K562 (cell line): ENCODE measurements around the gene WDR46. TPM values are rescaled to one million over a fixed set of nuclear protein-coding genes. Genes with fewer than 3 reads are reported as not detected.
A peak's percentile ranks its signal among the peaks of the same experiment; 100 is the strongest.

Experiments
- CBX2 ChIP-seq: fragments of 200-600 bp; sonication (generic); IDR thresholded peaks from one replicate; pipeline ENCODE4 v1.6.1; 2012; ENCODE audit warnings: mild to moderate bottlenecking, low read length, inconsistent platforms; ENCODE audit not compliant: insufficient read depth, poor library complexity, severe bottlenecking
- ETV6 ChIP-seq, 3 experiments: fragments of 150-350 bp in 1 of 3; sonication (generic) in 1 of 3; formaldehyde crosslinking in 1 of 3; IDR thresholded peaks; 2 replicates each; pipeline versions ENCODE4 v1.6.1 to v1.8.0; 2014 to 2022; ENCODE audit warnings: borderline replicate concordance in 2 of 3, low read depth in 2 of 3, antibody characterized with exemption in 1 of 3, low read length in 1 of 3, mild to moderate bottlenecking in 1 of 3, missing genetic modification reagents in 1 of 3
- GATAD2A ChIP-seq: fragments of 450-650 bp; IDR thresholded peaks from 2 replicates; pipeline ENCODE4 v1.6.1; 2017
- GATAD2B ChIP-seq: fragments of 450-650 bp; IDR thresholded peaks from 2 replicates; pipeline ENCODE4 v1.6.1; 2017; ENCODE audit warnings: mild to moderate bottlenecking, borderline replicate concordance
- HMG20B ChIP-seq: fragments of 250-450 bp; sonication (Bioruptor Pico); IDR thresholded peaks from 2 replicates; pipeline ENCODE4 v1.5.0; 2021; ENCODE audit warnings: mild to moderate bottlenecking
- IFI16 ChIP-seq: fragments of 250-450 bp; sonication (Bioruptor Pico); IDR thresholded peaks from 2 replicates; pipeline ENCODE4 v2.1.2; 2022; ENCODE audit warnings: mild to moderate bottlenecking, inconsistent platforms
- KDM1A ChIP-seq, 2 experiments: fragments of 450-650 bp; IDR thresholded peaks; 2 replicates each; pipeline ENCODE4 v1.6.1; 2016; ENCODE audit warnings: mild to moderate bottlenecking in 2 of 2
- MEF2A ChIP-seq: IDR thresholded peaks from 2 replicates; pipeline ENCODE4 v1.6.1; 2011; ENCODE audit warnings: low read depth, mild to moderate bottlenecking, low read length, moderate library complexity; ENCODE audit not compliant: control insufficient read depth
- MXI1 ChIP-seq: IDR thresholded peaks from 2 replicates; pipeline ENCODE4 v1.6.1; 2011; ENCODE audit warnings: low read depth, mild to moderate bottlenecking, improper control_type of control experiment, low read length
- NFATC3 ChIP-seq: fragments of 450-650 bp; IDR thresholded peaks from 2 replicates; pipeline ENCODE4 v1.6.1; 2017; ENCODE audit warnings: mild to moderate bottlenecking
- NFRKB ChIP-seq: fragments of 450-650 bp; IDR thresholded peaks from 2 replicates; pipeline ENCODE4 v1.6.1; 2016; ENCODE audit warnings: low read depth
- POLR2AphosphoS5 ChIP-seq: IDR thresholded peaks from 2 replicates; pipeline ENCODE4 v1.6.1; 2011; ENCODE audit warnings: mild to moderate bottlenecking, low read depth, low read length, moderate library complexity; ENCODE audit not compliant: control insufficient read depth, insufficient read depth
- POLR3A ChIP-seq: IDR thresholded peaks from 2 replicates; pipeline ENCODE4 v1.6.1; 2011; ENCODE audit warnings: borderline replicate concordance, mild to moderate bottlenecking, moderate library complexity; ENCODE audit not compliant: insufficient read length, insufficient read depth; ENCODE audit errors: extremely low read depth
- RFX7 ChIP-seq: fragments of 250-450 bp; sonication (Bioruptor Pico); IDR thresholded peaks from 2 replicates; pipeline ENCODE4 v1.5.1; 2021; ENCODE audit warnings: mild to moderate bottlenecking
- SMAD2 ChIP-seq: fragments of 150-350 bp; IDR thresholded peaks from 2 replicates; pipeline ENCODE4 v1.6.1; 2014; ENCODE audit warnings: low read depth, mild to moderate bottlenecking, low read length
- TARDBP ChIP-seq: fragments of 450-650 bp; IDR thresholded peaks from 2 replicates; pipeline ENCODE4 v1.6.1; 2016
- TEAD4 ChIP-seq, 2 experiments: sonication (generic) in 1 of 2; formaldehyde crosslinking in 1 of 2; IDR thresholded peaks; 2 replicates each; pipeline versions ENCODE4 v1.6.1 to v1.8.0; 2012 to 2022; ENCODE audit warnings: borderline replicate concordance in 1 of 2, inconsistent platforms in 1 of 2, low read length in 1 of 2, mild to moderate bottlenecking in 1 of 2, missing genetic modification reagents in 1 of 2
- ZBTB1 ChIP-seq: sonication (generic); formaldehyde crosslinking; IDR thresholded peaks from 2 replicates; pipeline ENCODE4 v1.8.1; 2023; ENCODE audit warnings: missing genetic modification reagents, low read depth, mild to moderate bottlenecking, borderline replicate concordance
- ZNF717 ChIP-seq: fragments of 250-450 bp; sonication (Bioruptor Pico); IDR thresholded peaks from 2 replicates; pipeline ENCODE4 v1.5.0; 2021
- polyA plus RNA-seq, 8 experiments: library from polyadenylated mRNA; depleted of rRNA in 4 of 8; stranded (reverse) in 5 of 8; unstranded in 3 of 8; fragments of >200 nt; fragmentation: Nextera tagmentation in 2 of 8; fragmentation: Illumina TruSeq in 1 of 8; extraction: Ambion mirVana in 2 of 8; extraction: Trizol in 1 of 8; gene quantifications; 2 replicates each; pipeline versions ENCODE4 v1.2.1 to v1.2.3, GENCODE V29; 2011 to 2014; ENCODE audit warnings: inconsistent platforms in 1 of 8, missing spikeins in 1 of 8
- total RNA-seq, 7 experiments: library from RNA; depleted of rRNA in 6 of 7; stranded (reverse); fragments of >200 nt in 6 of 7; fragmentation: Illumina TruSeq in 2 of 7; extraction: Trizol in 2 of 7; gene quantifications; 2 replicates each; pipeline versions ENCODE4 v1.2.1 to v1.2.3, GENCODE V29; 2011 to 2021; ENCODE audit warnings: low replicate concordance in 1 of 7
- TF ChIP-seq, protein P1 (sequence below), 2 experiments: fragments of 250-450 bp in 1 of 2; fragments of 450-650 bp in 1 of 2; sonication (Bioruptor Pico) in 1 of 2; IDR thresholded peaks; 2 replicates each; pipeline versions ENCODE4 v1.6.1 to v1.8.0; 2016 to 2021; ENCODE audit warnings: mild to moderate bottlenecking in 2 of 2, moderate library complexity in 2 of 2, missing compliant biosample characterization in 1 of 2, missing genetic modification characterization in 1 of 2
- TF ChIP-seq, protein P2 (sequence below): fragments of 200-800 bp; sonication (Bioruptor generic); IDR thresholded peaks from 2 replicates; pipeline ENCODE4 v1.6.1; 2017; ENCODE audit warnings: missing genetic modification characterization, missing compliant biosample characterization
- TF ChIP-seq, protein P3 (sequence below), 2 experiments: IDR thresholded peaks; 2 replicates each; pipeline ENCODE4 v1.6.1; 2012; ENCODE audit warnings: improper control_type of control experiment in 2 of 2, low read depth in 2 of 2, low read length in 2 of 2, borderline replicate concordance in 1 of 2

Gene WDR46
- total and polyA plus RNA-seq, 9 of the 15 experiments (the other 6 are each of a cell fraction or from before 2014, with no cell fraction given): 8.9 to 146 (median 93.1) TPM

DNA sequence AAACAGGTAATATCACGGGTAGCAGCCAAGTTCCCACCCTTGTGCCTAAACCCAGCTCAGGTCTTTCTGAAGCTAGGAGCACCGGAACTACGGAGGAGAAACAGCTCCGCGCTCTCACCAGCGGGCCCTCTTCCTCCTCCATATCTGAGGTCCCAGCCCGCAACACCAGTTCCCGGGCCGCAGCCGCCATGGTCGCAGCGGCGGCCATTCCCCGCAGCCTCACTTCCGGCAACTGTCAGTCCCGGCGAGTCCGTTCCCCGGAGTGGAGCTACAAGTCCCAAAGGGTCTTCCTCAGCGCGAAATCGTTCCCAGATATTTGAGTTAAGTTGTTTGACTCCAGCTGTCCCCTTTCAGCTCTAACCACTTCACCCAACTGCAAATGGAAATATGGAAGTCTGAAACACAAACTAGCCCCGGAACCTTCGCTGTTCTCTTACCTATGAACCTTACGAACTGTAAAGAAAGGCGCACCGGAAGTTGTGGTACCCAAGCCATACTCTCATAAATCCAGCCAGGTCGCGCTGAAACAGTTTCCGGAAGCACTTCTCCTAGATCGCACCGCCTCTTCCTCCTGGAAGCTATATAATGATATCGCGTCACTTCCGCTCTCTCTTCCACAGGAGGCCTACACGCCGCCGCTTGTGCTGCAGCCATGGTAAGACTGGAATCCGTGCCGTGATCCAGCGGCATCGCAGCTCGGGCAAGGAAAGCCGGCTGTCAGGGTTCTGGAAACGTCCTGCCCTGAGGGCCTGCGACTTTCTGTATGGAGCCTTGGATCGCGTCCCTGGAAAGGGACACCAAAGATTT, 17.4 kb downstream of the WDR46 start, which contains the start of the genes RPS18 and VPS52 (continued):
- TF ChIP-seq SMAD2 (no peak), TARDBP (peak; percentile 81), MXI1 (no peak; the same call in 1 of the 2 replicates), KDM1A (IDR thresholded peaks at IDR 0.05) (no peak), RFX7 (CRISPR knock-in tag) (no peak), ZBTB1 (no peak), ETV6 (IDR thresholded peaks at IDR 0.05; ENCODE audit: borderline replicate concordance in 1 of 2, low read depth in 2 of 2, low read length in 1 of 2) (peak; percentile 39 to 71; a peak in 2 of 4 replicates), ETV6 (CRISPR knock-in tag; IDR thresholded peaks at IDR 0.05; ENCODE audit: borderline replicate concordance) (peak; percentile 92), POLR2AphosphoS5 (peak; percentile 99), GATAD2B (peak; percentile 52; the same call in 1 of the 2 replicates), MEF2A (no peak), CBX2 (no peak), ZNF717 (CRISPR knock-in tag) (peak; percentile 86), POLR3A (no peak), GATAD2A (peak; percentile 51; the same call in 1 of the 2 replicates), NFRKB (peak; percentile 100), HMG20B (CRISPR knock-in tag) (peak; percentile 24; the same call in 1 of the 2 replicates), NFATC3 (0 out of 2 replicates have a peak, but pooled peaks have one; percentile 72), IFI16 (CRISPR knock-in tag) (0 out of 2 replicates have a peak, but pooled peaks have one; percentile 20), TEAD4 (IDR thresholded peaks at IDR 0.05; ENCODE audit: low read length) (peak; percentile 48; the same call in 1 of the 2 replicates), TEAD4 (CRISPR knock-in tag; IDR thresholded peaks at IDR 0.05; ENCODE audit: borderline replicate concordance) (no peak)
- TF ChIP-seq, protein P1, sequence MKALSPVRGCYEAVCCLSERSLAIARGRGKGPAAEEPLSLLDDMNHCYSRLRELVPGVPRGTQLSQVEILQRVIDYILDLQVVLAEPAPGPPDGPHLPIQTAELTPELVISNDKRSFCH (CRISPR knock-in tag; IDR thresholded peaks at IDR 0.05): no peak
- TF ChIP-seq, protein P1 (tag; IDR thresholded peaks at IDR 0.05): peak; percentile 80
- TF ChIP-seq, protein P2, sequence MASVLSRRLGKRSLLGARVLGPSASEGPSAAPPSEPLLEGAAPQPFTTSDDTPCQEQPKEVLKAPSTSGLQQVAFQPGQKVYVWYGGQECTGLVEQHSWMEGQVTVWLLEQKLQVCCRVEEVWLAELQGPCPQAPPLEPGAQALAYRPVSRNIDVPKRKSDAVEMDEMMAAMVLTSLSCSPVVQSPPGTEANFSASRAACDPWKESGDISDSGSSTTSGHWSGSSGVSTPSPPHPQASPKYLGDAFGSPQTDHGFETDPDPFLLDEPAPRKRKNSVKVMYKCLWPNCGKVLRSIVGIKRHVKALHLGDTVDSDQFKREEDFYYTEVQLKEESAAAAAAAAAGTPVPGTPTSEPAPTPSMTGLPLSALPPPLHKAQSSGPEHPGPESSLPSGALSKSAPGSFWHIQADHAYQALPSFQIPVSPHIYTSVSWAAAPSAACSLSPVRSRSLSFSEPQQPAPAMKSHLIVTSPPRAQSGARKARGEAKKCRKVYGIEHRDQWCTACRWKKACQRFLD (CRISPR knock-in tag): peak; percentile 96
- TF ChIP-seq, protein P3, sequence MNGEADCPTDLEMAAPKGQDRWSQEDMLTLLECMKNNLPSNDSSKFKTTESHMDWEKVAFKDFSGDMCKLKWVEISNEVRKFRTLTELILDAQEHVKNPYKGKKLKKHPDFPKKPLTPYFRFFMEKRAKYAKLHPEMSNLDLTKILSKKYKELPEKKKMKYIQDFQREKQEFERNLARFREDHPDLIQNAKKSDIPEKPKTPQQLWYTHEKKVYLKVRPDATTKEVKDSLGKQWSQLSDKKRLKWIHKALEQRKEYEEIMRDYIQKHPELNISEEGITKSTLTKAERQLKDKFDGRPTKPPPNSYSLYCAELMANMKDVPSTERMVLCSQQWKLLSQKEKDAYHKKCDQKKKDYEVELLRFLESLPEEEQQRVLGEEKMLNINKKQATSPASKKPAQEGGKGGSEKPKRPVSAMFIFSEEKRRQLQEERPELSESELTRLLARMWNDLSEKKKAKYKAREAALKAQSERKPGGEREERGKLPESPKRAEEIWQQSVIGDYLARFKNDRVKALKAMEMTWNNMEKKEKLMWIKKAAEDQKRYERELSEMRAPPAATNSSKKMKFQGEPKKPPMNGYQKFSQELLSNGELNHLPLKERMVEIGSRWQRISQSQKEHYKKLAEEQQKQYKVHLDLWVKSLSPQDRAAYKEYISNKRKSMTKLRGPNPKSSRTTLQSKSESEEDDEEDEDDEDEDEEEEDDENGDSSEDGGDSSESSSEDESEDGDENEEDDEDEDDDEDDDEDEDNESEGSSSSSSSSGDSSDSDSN (IDR thresholded peaks at IDR 0.05; ENCODE audit: borderline replicate concordance in 1 of 2, low read depth in 2 of 2, low read length in 2 of 2): no peak
